ENCODE measurements around the gene PRM2. TPM values are rescaled to one million over a fixed set of nuclear protein-coding genes. Genes with fewer than 3 reads are reported as not detected.

Gene PRM2
- total RNA-seq, 1 donor from 2014 or later, result not detected

GRCh38 chr16:11309895-11310633, 33.8 kb upstream of the PRM2 start:
- intact Hi-C loops (cut with DNase I), result no loop called here
- no peak for TF ChIP-seq CTCF (IDR thresholded peaks at IDR 0.05)
- no peaks in the 10 kb centered on the region for H3K27me3 ChIP-seq

DNA sequence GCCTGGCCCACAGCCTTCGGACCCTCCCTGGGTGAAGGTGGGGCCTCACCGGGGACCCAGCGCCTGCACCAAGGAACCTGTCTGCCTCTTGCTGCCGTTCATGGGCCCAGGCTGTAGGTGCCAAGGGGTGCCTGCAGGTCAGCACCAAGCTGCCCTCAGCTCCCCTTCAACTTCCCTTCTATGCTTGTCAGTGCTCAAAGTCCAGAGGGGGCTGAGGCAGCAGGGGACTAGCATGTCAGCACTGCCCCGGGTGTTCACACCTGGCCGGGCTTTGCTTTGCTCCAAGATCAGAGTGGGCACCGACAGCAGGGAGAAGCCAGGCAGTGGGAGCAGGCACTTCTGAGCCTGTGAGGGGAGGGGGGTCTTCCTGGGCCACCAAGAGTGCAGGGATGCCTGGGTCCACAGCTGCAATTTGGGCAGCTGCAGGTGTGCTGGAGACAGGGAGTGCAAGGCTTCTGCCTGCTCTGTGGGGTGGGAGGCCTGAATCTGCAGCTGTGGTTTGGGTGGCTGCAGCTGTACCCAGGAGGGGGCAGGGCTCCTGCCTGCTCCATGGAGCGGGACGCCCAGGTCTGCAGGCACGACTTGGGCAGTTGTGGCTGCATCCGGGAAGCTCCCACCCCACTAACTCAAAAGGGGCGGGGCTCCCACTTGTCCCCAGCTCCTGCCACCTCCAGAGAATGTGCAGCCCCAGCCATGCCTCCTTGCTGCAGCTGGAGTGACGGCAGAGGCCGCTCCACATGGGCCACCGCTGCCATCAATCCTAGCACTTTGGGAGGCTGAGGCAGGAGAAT, 32.4 kb upstream of the PRM2 start:
- no peak for TF ChIP-seq CTCF (IDR thresholded peaks at IDR 0.05)
- no peak for DNase-seq (ENCODE audit: low spot score in 2 of 2)
- Histone ChIP-seq H3K4me3 (no peak overlapping the region), H3K27ac (no peak overlapping the region), H3K4me1 (no peaks in the 10 kb centered on the region), H3K9me3 (no peaks in the 10 kb centered on the region), H3K36me3 (no peaks in the 10 kb centered on the region), H3K27me3 (no peaks in the 10 kb centered on the region)
- intact Hi-C loops (cut with DNase I), result no loop called here

More at GRCh38 chr16:11309895-11310633, 33.8 kb upstream of the PRM2 start:
- no peak for DNase-seq (ENCODE audit: low spot score in 2 of 2)
- Histone ChIP-seq H3K9me3 (no peaks in the 10 kb centered on the region), H3K27ac (no peak overlapping the region), H3K4me3 (no peak overlapping the region), H3K36me3 (no peaks in the 10 kb centered on the region), H3K4me1 (no peaks in the 10 kb centered on the region)

DNA sequence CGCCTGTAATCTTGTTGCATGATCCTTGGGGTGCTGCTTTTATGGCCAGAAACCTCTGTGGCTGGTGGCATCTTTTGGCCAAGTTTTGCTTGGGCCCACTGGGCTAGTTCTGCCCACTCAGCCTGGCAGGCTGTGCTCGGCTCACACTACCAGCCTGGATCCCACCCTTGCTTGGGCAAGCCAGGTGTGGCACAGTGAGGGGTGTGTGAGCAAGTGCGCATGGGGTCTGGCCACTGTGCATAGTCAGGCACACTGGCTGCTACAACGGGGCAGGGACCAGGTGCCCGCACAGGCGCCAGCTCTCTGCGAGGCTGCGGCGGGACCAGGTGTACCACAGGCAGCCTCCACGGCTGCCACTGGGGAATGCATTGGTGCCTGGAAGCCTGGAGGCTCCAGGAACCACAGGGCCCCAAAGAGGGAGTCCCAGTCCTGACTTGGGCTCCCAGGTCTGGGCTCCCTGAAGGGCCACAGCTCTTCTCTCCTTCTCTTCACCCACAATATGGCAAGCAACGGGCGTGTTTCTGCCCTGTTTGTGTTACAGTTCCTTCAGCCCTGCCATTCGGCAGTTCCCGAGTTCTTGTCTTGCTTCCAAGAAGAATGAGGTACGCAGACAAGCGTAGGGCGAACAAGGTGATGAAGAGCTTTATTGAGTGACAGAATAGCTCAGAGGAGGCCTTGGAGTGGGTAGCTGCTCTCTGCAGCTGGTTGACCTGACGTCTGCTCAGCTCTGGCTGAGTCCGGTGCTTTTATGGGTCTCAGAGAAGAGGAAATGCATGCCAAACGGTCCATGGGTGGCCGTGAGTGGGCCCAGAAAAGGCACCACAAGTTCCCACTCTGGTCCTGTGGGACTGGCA, 31.6 kb upstream of the PRM2 start:
- intact Hi-C loops (cut with DNase I), result no loop called here
- no peaks in the 10 kb centered on the region for H3K4me1 ChIP-seq

GRCh38 chr16:11306997-11307638, 30.8 kb upstream of the PRM2 start:
- Histone ChIP-seq H3K4me1 (no peaks in the 10 kb centered on the region), H3K36me3 (no peaks in the 10 kb centered on the region), H3K27me3 (no peaks in the 10 kb centered on the region), H3K4me3 (no peak overlapping the region), H3K9me3 (no peaks in the 10 kb centered on the region), H3K27ac (no peak overlapping the region)
- intact Hi-C loops (cut with DNase I), result no loop called here
- no peak for TF ChIP-seq CTCF (IDR thresholded peaks at IDR 0.05)
- no peak for DNase-seq (ENCODE audit: low spot score in 2 of 2)

More for the DNA sequence above, 31.6 kb upstream of the PRM2 start:
- no peak for TF ChIP-seq CTCF (IDR thresholded peaks at IDR 0.05)
- no peaks in the 10 kb centered on the region for H3K27me3 ChIP-seq
- no peak overlapping the region for H3K27ac ChIP-seq
- H3K4me3 ChIP-seq, result no peak overlapping the region
- DNase-seq (ENCODE audit: low spot score in 2 of 2), result no peak
- H3K9me3 ChIP-seq, result no peaks in the 10 kb centered on the region
- no peaks in the 10 kb centered on the region for H3K36me3 ChIP-seq

GRCh38 chr16:11306381-11306780, 30.1 kb upstream of the PRM2 start:
- Histone ChIP-seq H3K27ac (no peak overlapping the region), H3K4me3 (no peak overlapping the region), H3K9me3 (no peaks in the 10 kb centered on the region), H3K36me3 (no peaks in the 10 kb centered on the region), H3K4me1 (no peaks in the 10 kb centered on the region), H3K27me3 (no peaks in the 10 kb centered on the region)
- intact Hi-C loops (cut with DNase I), result no loop called here
- no peak for TF ChIP-seq CTCF (IDR thresholded peaks at IDR 0.05)
- DNase-seq (ENCODE audit: low spot score in 2 of 2), result no peak

All from ascending aorta (tissue), 2 donors.